Stimulated activated naive CD8-positive, alpha-beta T cell treated with anti-CD3 and anti-CD28 coated beads, Interleukin-15, Interleukin-2, amounts not matched to agents 100 ng/mL and 50 ng/mL, for 24 hours (primary cell): ENCODE measurements around the gene EIF2B5.
"Not testable (repeated sequence)": the region's sequence is repeated elsewhere in the genome, so short reads cannot be mapped to it uniquely, and the experiment has no call there.

Experiments
- H3K27ac Mint-ChIP-seq: one replicate; pipeline ENCODE4 v1.8.0; 2021; ENCODE audit warnings: mild to moderate bottlenecking, mixed read lengths
- H3K27me3 Mint-ChIP-seq: one replicate; pipeline ENCODE4 v1.8.0; 2021; ENCODE audit warnings: mixed read lengths
- H3K36me3 Mint-ChIP-seq: one replicate; pipeline ENCODE4 v1.8.0; 2021; ENCODE audit warnings: low read depth, mixed read lengths
- H3K4me1 Mint-ChIP-seq: one replicate; pipeline ENCODE4 v1.8.0; 2021; ENCODE audit warnings: low read depth, mixed read lengths
- H3K4me3 Mint-ChIP-seq: one replicate; pipeline ENCODE4 v1.8.0; 2021; ENCODE audit warnings: mild to moderate bottlenecking, mixed read lengths
- H3K9me3 Mint-ChIP-seq: one replicate; pipeline ENCODE4 v1.8.0; 2021; ENCODE audit warnings: mixed read lengths

Gene EIF2B5

DNA sequence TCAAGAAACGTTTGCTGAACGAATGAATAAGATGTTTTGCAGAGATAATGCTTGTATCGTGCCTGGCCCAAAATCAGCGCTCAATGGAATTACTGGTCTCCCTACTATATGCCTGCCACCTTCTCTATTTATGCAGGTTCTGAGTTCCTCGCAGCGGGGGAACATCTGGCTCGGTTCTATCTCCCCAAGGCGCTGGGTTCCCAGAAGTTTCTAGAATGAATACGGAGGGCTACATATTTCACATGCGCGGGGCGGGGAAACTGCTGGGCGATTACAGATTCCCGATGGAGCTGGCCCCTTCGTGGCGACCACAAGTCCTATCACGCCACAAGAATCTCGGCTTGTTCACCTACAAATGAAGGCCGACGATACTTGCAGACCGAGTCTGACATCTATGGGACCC lies 411 bp upstream of the EIF2B5 start:
- no peaks in the 10 kb centered on the region for H3K9me3 Mint-ChIP-seq
- H3K27ac Mint-ChIP-seq = peak overlapping the region; percentile 95
- H3K36me3 Mint-ChIP-seq = peaks cover 19% of the 10 kb centered on the region
- H3K27me3 Mint-ChIP-seq = no peaks in the 10 kb centered on the region
- H3K4me3 Mint-ChIP-seq = peak overlapping the region; percentile 97
- peaks cover 33% of the 10 kb centered on the region for H3K4me1 Mint-ChIP-seq

GRCh38 chr3:184135911-184136260 lies 728 bp downstream of the EIF2B5 start:
- Mint-ChIP-seq H3K27ac (peak overlapping the region; percentile 95), H3K9me3 (no peaks in the 10 kb centered on the region), H3K4me3 (peak overlapping the region; percentile 97), H3K4me1 (peaks cover 33% of the 10 kb centered on the region), H3K36me3 (peaks cover 30% of the 10 kb centered on the region), H3K27me3 (no peaks in the 10 kb centered on the region)

DNA sequence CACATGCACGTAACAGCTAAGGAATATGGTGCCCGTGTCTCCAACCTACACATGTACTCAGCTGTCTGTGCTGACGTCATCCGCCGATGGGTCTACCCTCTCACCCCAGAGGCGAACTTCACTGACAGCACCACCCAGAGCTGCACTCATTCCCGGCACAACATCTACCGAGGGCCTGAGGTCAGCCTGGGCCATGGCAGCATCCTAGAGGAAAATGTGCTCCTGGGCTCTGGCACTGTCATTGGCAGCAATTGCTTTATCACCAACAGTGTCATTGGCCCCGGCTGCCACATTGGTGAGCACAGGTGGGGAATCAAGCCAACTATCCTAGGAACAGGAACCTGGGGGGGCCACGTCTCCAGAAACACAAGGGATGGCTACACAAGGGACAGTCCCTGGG lies 5.3 kb downstream of the EIF2B5 start:
- Mint-ChIP-seq H3K36me3 (peaks cover 69% of the 10 kb centered on the region), H3K9me3 (no peaks in the 10 kb centered on the region), H3K4me3 (no peak overlapping the region), H3K27me3 (no peaks in the 10 kb centered on the region), H3K4me1 (peaks cover 22% of the 10 kb centered on the region), H3K27ac (no peak overlapping the region)

DNA sequence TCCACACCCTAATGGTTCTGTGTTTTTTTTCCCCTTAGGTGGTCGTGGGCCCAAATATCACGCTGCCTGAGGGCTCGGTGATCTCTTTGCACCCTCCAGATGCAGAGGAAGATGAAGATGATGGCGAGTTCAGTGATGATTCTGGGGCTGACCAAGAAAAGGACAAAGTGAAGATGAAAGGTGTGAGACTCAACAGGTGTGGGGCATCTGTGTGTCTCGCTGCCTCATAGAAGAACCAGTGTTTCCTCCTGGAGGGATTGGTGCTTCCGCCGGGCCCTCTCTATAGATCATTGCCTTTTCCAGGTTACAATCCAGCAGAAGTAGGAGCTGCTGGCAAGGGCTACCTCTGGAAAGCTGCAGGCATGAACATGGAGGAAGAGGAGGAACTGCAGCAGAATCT lies 7.0 kb downstream of the EIF2B5 start:
- H3K4me3 Mint-ChIP-seq = no peak overlapping the region
- H3K27ac Mint-ChIP-seq = no peak overlapping the region
- no peaks in the 10 kb centered on the region for H3K27me3 Mint-ChIP-seq
- H3K9me3 Mint-ChIP-seq = no peaks in the 10 kb centered on the region
- H3K36me3 Mint-ChIP-seq = peaks cover 63% of the 10 kb centered on the region
- H3K4me1 Mint-ChIP-seq = peaks cover 8% of the 10 kb centered on the region

GRCh38 chr3:184143327-184143726 lies 8.2 kb downstream of the EIF2B5 start:
- H3K9me3 Mint-ChIP-seq = no peaks in the 10 kb centered on the region
- no peak overlapping the region for H3K4me3 Mint-ChIP-seq
- H3K27me3 Mint-ChIP-seq = no peaks in the 10 kb centered on the region
- no peaks in the 10 kb centered on the region for H3K4me1 Mint-ChIP-seq
- H3K27ac Mint-ChIP-seq = no peak overlapping the region
- H3K36me3 Mint-ChIP-seq = peaks cover 54% of the 10 kb centered on the region

GRCh38 chr3:184144505-184144904 lies 9.3 kb downstream of the EIF2B5 start:
- Mint-ChIP-seq H3K4me3 (no peak overlapping the region), H3K9me3 (no peaks in the 10 kb centered on the region), H3K4me1 (no peaks in the 10 kb centered on the region), H3K27me3 (no peaks in the 10 kb centered on the region), H3K27ac (no peak overlapping the region), H3K36me3 (peaks cover 54% of the 10 kb centered on the region)

- peaks cover 49% of the 10 kb centered on the region for H3K36me3 Mint-ChIP-seq
These were observed 10.0 kb downstream of the EIF2B5 start for GRCh38 chr3:184145111-184145524.

GRCh38 chr3:184145751-184146270 lies 10.7 kb downstream of the EIF2B5 start:
- Mint-ChIP-seq H3K36me3 (peaks cover 42% of the 10 kb centered on the region), H3K4me1 (no peaks in the 10 kb centered on the region), H3K27me3 (no peaks in the 10 kb centered on the region), H3K27ac (no peak overlapping the region), H3K9me3 (no peaks in the 10 kb centered on the region), H3K4me3 (no peak overlapping the region)

More at GRCh38 chr3:184145111-184145524, 10.0 kb downstream of the EIF2B5 start:
- Mint-ChIP-seq H3K27ac (no peak overlapping the region), H3K4me1 (no peaks in the 10 kb centered on the region), H3K9me3 (no peaks in the 10 kb centered on the region), H3K4me3 (no peak overlapping the region), H3K27me3 (no peaks in the 10 kb centered on the region)

- Mint-ChIP-seq H3K4me3 (no peak overlapping the region), H3K4me1 (no peaks in the 10 kb centered on the region), H3K27ac (no peak overlapping the region), H3K9me3 (no peaks in the 10 kb centered on the region), H3K27me3 (no peaks in the 10 kb centered on the region), H3K36me3 (peaks cover 20% of the 10 kb centered on the region)
These were observed 12.9 kb downstream of the EIF2B5 start for GRCh38 chr3:184148076-184148475.

DNA sequence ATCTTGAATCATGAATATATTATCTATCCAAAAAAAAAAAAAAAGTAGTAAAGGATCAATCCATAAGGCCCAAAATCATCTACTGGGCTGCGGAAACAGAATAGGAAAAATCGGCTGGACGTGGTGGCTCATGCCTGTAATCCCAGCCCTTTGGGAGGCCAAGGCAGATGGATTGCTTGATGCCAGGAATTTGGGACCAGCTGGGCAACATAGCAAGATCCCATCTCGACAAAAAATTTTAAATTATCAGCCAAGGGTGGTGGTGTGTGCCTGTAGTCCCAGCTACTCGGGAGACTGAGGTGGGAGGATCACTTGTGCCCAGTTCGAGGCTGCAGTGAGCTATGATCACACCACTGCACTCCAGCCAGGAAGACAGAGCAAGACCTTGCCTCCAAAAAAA lies 14.0 kb downstream of the EIF2B5 start:
- H3K27me3 Mint-ChIP-seq = no peaks in the 10 kb centered on the region
- peaks cover 11% of the 10 kb centered on the region for H3K36me3 Mint-ChIP-seq
- H3K27ac Mint-ChIP-seq = no peak overlapping the region
- no peak overlapping the region for H3K4me3 Mint-ChIP-seq
- no peaks in the 10 kb centered on the region for H3K9me3 Mint-ChIP-seq
- no peaks in the 10 kb centered on the region for H3K4me1 Mint-ChIP-seq

GRCh38 chr3:184149770-184150169 lies 14.6 kb downstream of the EIF2B5 start:
- not testable (repeated sequence) for H3K27ac Mint-ChIP-seq, H3K9me3 Mint-ChIP-seq, H3K36me3 Mint-ChIP-seq, H3K4me1 Mint-ChIP-seq, H3K4me3 Mint-ChIP-seq, H3K27me3 Mint-ChIP-seq

DNA sequence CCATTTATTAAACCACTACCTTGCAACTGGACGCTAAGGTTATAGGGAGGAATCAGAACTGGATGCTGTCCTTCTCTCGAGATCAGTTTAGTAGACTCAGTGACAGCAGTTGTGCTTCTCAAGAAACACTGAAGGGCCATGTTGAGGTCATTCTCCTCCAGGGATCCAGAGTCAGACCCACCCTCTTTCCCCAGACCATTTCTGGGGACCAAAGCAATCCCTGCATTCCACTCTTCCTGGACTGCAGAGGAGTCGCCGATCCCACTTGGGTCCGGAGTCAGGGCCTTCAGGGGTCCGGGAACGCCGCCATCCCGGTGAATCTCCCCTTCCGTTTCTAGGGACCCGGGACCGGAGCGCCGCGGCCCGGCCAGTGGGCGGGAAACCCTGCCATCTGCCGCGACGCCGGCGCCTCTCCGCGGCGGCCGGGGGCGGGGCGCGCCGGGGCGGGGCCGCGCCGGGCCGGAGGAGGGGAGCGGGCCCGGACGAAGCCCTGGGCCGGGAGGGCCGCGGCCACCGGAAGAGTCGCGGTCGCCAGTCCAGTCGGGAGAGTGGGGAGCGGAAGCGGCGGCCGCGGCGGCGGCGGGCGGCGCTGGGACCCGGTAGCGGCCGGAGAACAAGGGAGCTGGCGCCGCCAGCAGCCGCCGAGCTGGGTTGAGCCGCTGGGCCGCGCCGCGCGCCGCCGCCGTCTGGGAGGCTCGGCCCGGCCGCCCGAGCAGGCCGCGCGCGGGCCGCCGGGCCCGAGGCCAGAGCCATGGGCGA lies 19.9 kb downstream of the EIF2B5 start, which contains the start of gene DVL3:
DVL3 (plus strand) TSS at position 493 of the 759 bp plus-strand sequence; CDS start at position 752, 259 bp downstream.
- Mint-ChIP-seq H3K36me3 (peaks cover under 1% of the 10 kb centered on the region), H3K4me3 (peak within 1 kb of the TSS; percentile 95), H3K27ac (peak within 1 kb of the TSS; percentile 52)

GRCh38 chr3:184155644-184156521 lies 20.7 kb downstream of the EIF2B5 start:
- Mint-ChIP-seq H3K36me3 (peaks cover 5% of the 10 kb centered on the region), H3K27me3 (no peaks in the 10 kb centered on the region), H3K4me3 (peak overlapping the region; percentile 95), H3K27ac (peak overlapping the region; percentile 52), H3K4me1 (peaks cover 32% of the 10 kb centered on the region), H3K9me3 (no peaks in the 10 kb centered on the region)

More for the DNA sequence above, 19.9 kb downstream of the EIF2B5 start, which contains the start of gene DVL3:
- peaks cover 27% of the 10 kb centered on the region for H3K4me1 Mint-ChIP-seq
- H3K9me3 Mint-ChIP-seq = no peaks in the 10 kb centered on the region
- no peaks in the 10 kb centered on the region for H3K27me3 Mint-ChIP-seq

- Mint-ChIP-seq H3K9me3 (no peaks in the 10 kb centered on the region), H3K27me3 (no peaks in the 10 kb centered on the region), H3K36me3 (peaks cover 5% of the 10 kb centered on the region), H3K4me1 (peaks cover 32% of the 10 kb centered on the region), H3K27ac (peak overlapping the region; percentile 52), H3K4me3 (peak overlapping the region; percentile 95)
These were observed 21.4 kb downstream of the EIF2B5 start for GRCh38 chr3:184156522-184156955.

DNA sequence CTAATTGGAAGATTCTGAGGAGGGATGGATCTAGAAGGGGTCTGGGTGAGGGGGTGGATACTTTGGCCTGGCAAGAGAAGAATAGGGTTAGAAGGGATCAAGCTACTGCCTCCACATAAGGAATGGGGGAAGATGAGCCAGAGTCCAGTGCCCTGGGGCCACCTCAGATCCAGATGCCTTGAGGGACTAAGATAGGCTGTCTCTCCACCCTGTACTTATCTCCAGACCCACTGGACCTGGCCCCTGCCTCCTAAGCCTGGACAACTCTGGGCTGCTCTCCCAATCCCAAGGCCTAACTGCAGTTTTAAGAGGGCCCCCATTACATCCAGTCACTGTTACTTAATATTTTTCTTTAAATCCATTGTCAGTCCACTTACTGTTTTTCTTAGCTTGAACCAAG lies 22.0 kb downstream of the EIF2B5 start:
- Mint-ChIP-seq H3K4me3 (peak overlapping the region; percentile 95), H3K9me3 (no peaks in the 10 kb centered on the region), H3K4me1 (peaks cover 32% of the 10 kb centered on the region), H3K27me3 (no peaks in the 10 kb centered on the region), H3K27ac (peak overlapping the region; percentile 42), H3K36me3 (peaks cover 5% of the 10 kb centered on the region)
